Daoy (cell line): ENCODE measurements around the gene DGKI. TPM values are rescaled to one million over a fixed set of nuclear protein-coding genes. Genes with fewer than 3 reads are reported as not detected.
"Not testable (repeated sequence)": the region's sequence is repeated elsewhere in the genome, so short reads cannot be mapped to it uniquely, and the experiment has no call there.

Experiments used
- DNase-seq: peaks from one replicate; pipeline ENCODE4 v3.0.0-alpha.2; 2015; ENCODE audit warnings: low read depth
- total RNA-seq: library from RNA; depleted of rRNA; stranded (reverse); fragments of >200 nt; shearing (Covaris generic); gene quantifications from 2 replicates; pipeline ENCODE4 v1.2.3, GENCODE V29; 2014

Gene DGKI
- total RNA-seq, 1 experiment from 2014 or later = 29.9 TPM

GRCh38 chr7:137742051-137742450 lies 104.7 kb downstream of the DGKI start:
- DNase-seq = no peak

- DNase-seq = no peak
These were observed 105.3 kb downstream of the DGKI start for GRCh38 chr7:137741443-137741842.

- DNase-seq = no peak
These were observed 112.6 kb downstream of the DGKI start for GRCh38 chr7:137734221-137734620.

GRCh38 chr7:137732168-137732567 lies 114.6 kb downstream of the DGKI start:
- DNase-seq = no peak

GRCh38 chr7:137731436-137731835 lies 115.3 kb downstream of the DGKI start:
- no peak for DNase-seq

- no peak for DNase-seq
These were observed 118.3 kb downstream of the DGKI start for GRCh38 chr7:137728426-137728825.

- no peak for DNase-seq
These were observed 119.4 kb downstream of the DGKI start for GRCh38 chr7:137727413-137727812.

- DNase-seq = peak; percentile 15
These were observed 128.4 kb downstream of the DGKI start for GRCh38 chr7:137718355-137718754.

- peak; percentile 75 for DNase-seq
These were observed 128.9 kb downstream of the DGKI start for GRCh38 chr7:137717811-137718271.

GRCh38 chr7:137717045-137717444 lies 129.7 kb downstream of the DGKI start:
- DNase-seq = no peak

- DNase-seq = no peak
These were observed 130.7 kb downstream of the DGKI start for GRCh38 chr7:137716061-137716460.

GRCh38 chr7:137715533-137715932 lies 131.2 kb downstream of the DGKI start:
- no peak for DNase-seq

GRCh38 chr7:137715121-137715520 lies 131.7 kb downstream of the DGKI start:
- DNase-seq = no peak

GRCh38 chr7:137706330-137706729 lies 140.4 kb downstream of the DGKI start:
- DNase-seq = not testable (repeated sequence)

- DNase-seq = no peak
These were observed 142.1 kb downstream of the DGKI start for GRCh38 chr7:137704723-137705122.

GRCh38 chr7:137703291-137704010 lies 143.3 kb downstream of the DGKI start:
- no peak for DNase-seq

GRCh38 chr7:137696988-137697387 lies 149.8 kb downstream of the DGKI start:
- no peak for DNase-seq

GRCh38 chr7:137696376-137696775 lies 150.4 kb downstream of the DGKI start:
- DNase-seq = peak; percentile 31

- DNase-seq = no peak
These were observed 150.8 kb downstream of the DGKI start for GRCh38 chr7:137695942-137696341.

- DNase-seq = no peak
These were observed 151.3 kb downstream of the DGKI start for GRCh38 chr7:137695494-137695893.

GRCh38 chr7:137694405-137694804 lies 152.4 kb downstream of the DGKI start:
- no peak for DNase-seq

- DNase-seq = no peak
These were observed 154.4 kb downstream of the DGKI start for GRCh38 chr7:137692399-137692798.

- no peak for DNase-seq
These were observed 155.2 kb downstream of the DGKI start for GRCh38 chr7:137691566-137691965.

- DNase-seq = no peak
These were observed 156.1 kb downstream of the DGKI start for GRCh38 chr7:137690635-137691034.
